HepG2 (cell line): ENCODE measurements around the gene LCN2. TPM values are rescaled to one million over a fixed set of nuclear protein-coding genes. Genes with fewer than 3 reads are reported as not detected.
A peak's percentile ranks its signal among the peaks of the same experiment; 100 is the strongest.

Experiments
- AHR ChIP-seq: IDR thresholded peaks from 2 replicates; pipeline ENCODE4 v1.6.1; 2018; ENCODE audit warnings: missing genetic modification reagents, missing compliant biosample characterization
- ARID5B ChIP-seq: IDR thresholded peaks from 2 replicates; pipeline ENCODE4 v1.4.0; 2020; ENCODE audit warnings: mild to moderate bottlenecking, missing genetic modification reagents
- MYPOP ChIP-seq: sonication (generic); formaldehyde crosslinking; IDR thresholded peaks from 2 replicates; pipeline ENCODE4 v1.8.1; 2023; ENCODE audit warnings: mild to moderate bottlenecking, moderate library complexity, missing genetic modification reagents
- SALL1 ChIP-seq: sonication (generic); formaldehyde crosslinking; IDR thresholded peaks from 2 replicates; pipeline ENCODE4 v1.8.0; 2022; ENCODE audit warnings: mild to moderate bottlenecking, missing genetic modification reagents
- SIN3B ChIP-seq: fragments of 150-350 bp; IDR thresholded peaks from 2 replicates; pipeline ENCODE4 v1.6.1; 2014; ENCODE audit warnings: low read length
- SPEN ChIP-seq: sonication (generic); formaldehyde crosslinking; IDR thresholded peaks from 2 replicates; pipeline ENCODE4 v1.5.1; 2020; ENCODE audit warnings: low read depth, mild to moderate bottlenecking, missing genetic modification reagents
- ZC3H13 ChIP-seq: sonication (generic); formaldehyde crosslinking; IDR thresholded peaks from 2 replicates; pipeline ENCODE4 v1.8.1; 2023; ENCODE audit warnings: mild to moderate bottlenecking, missing genetic modification reagents, moderate library complexity
- ZNF296 ChIP-seq: sonication (generic); formaldehyde crosslinking; conservative IDR thresholded peaks from 2 replicates; pipeline ENCODE4 v1.5.0; 2020; ENCODE audit warnings: mild to moderate bottlenecking, missing genetic modification reagents
- ZNF331 ChIP-seq: sonication (generic); formaldehyde crosslinking; IDR thresholded peaks from 2 replicates; pipeline ENCODE4 v1.4.0; 2020; ENCODE audit warnings: missing genetic modification reagents
- ZNF646 ChIP-seq: sonication (generic); formaldehyde crosslinking; IDR thresholded peaks from 2 replicates; pipeline ENCODE4 v1.9.0; 2021; ENCODE audit warnings: mild to moderate bottlenecking, missing genetic modification reagents
- polyA plus RNA-seq, 8 experiments: library from polyadenylated mRNA; depleted of rRNA in 3 of 8; stranded (reverse) in 7 of 8; unstranded in 1 of 8; fragments of >200 nt; fragmentation: Illumina TruSeq in 4 of 8; extraction: Trizol in 4 of 8; gene quantifications; 2 replicates each; pipeline versions ENCODE4 v1.2.1 to v1.2.3, GENCODE V29; 2011 to 2016; ENCODE audit warnings: low read depth in 4 of 8, missing spikeins in 1 of 8, mixed read lengths in 1 of 8; ENCODE audit not compliant: insufficient read depth in 1 of 8
- total RNA-seq, 5 experiments: library from RNA; depleted of rRNA; stranded (reverse); fragments of >200 nt; fragmentation: Illumina TruSeq; extraction: Trizol; gene quantifications; 2 replicates each; pipeline ENCODE4 v1.2.3, GENCODE V29; 2016; ENCODE audit warnings: low read depth in 1 of 5
- TF ChIP-seq, protein P1 (sequence below): sonication (generic); formaldehyde crosslinking; IDR thresholded peaks from 2 replicates; pipeline ENCODE4 v1.4.0; 2020; ENCODE audit warnings: mild to moderate bottlenecking, missing genetic modification reagents
- TF ChIP-seq, protein P2 (sequence below): IDR thresholded peaks from 2 replicates; pipeline ENCODE4 v1.6.1; 2012; ENCODE audit warnings: low read depth, low read length, improper control_type of control experiment

Gene LCN2
- total and polyA plus RNA-seq, 2 of the 13 experiments (the other 11 are each of a cell fraction or from before 2014, with no cell fraction given), result 0.38 to 1.4 TPM

GRCh38 chr9:128102861-128103588 is 46.2 kb upstream of the LCN2 start (continued):
- TF ChIP-seq ARID5B (CRISPR knock-in tag), result peak; percentile 98
- TF ChIP-seq SALL1 (CRISPR knock-in tag), result peak; percentile 98
- TF ChIP-seq SPEN, result peak; percentile 94
- no peak for TF ChIP-seq SIN3B
- TF ChIP-seq ZNF296, result peak; percentile 91
- peak; percentile 59; the same call in 1 of the 2 replicates for TF ChIP-seq AHR (CRISPR knock-in tag)
- TF ChIP-seq ZNF646, result no peak
- TF ChIP-seq ZNF331 (CRISPR knock-in tag), result peak; percentile 96
- TF ChIP-seq, protein P1, sequence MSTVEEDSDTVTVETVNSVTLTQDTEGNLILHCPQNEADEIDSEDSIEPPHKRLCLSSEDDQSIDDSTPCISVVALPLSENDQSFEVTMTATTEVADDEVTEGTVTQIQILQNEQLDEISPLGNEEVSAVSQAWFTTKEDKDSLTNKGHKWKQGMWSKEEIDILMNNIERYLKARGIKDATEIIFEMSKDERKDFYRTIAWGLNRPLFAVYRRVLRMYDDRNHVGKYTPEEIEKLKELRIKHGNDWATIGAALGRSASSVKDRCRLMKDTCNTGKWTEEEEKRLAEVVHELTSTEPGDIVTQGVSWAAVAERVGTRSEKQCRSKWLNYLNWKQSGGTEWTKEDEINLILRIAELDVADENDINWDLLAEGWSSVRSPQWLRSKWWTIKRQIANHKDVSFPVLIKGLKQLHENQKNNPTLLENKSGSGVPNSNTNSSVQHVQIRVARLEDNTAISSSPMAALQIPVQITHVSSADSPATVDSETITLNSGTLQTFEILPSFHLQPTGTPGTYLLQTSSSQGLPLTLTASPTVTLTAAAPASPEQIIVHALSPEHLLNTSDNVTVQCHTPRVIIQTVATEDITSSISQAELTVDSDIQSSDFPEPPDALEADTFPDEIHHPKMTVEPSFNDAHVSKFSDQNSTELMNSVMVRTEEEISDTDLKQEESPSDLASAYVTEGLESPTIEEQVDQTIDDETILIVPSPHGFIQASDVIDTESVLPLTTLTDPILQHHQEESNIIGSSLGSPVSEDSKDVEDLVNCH (CRISPR knock-in tag), result 0 out of 2 replicates have a peak, but pooled peaks have one; percentile 63
- peak; percentile 79; the same call in 1 of the 2 replicates for TF ChIP-seq MYPOP (CRISPR knock-in tag)
- peak; percentile 89 for TF ChIP-seq ZC3H13 (CRISPR knock-in tag)
- TF ChIP-seq, protein P2, sequence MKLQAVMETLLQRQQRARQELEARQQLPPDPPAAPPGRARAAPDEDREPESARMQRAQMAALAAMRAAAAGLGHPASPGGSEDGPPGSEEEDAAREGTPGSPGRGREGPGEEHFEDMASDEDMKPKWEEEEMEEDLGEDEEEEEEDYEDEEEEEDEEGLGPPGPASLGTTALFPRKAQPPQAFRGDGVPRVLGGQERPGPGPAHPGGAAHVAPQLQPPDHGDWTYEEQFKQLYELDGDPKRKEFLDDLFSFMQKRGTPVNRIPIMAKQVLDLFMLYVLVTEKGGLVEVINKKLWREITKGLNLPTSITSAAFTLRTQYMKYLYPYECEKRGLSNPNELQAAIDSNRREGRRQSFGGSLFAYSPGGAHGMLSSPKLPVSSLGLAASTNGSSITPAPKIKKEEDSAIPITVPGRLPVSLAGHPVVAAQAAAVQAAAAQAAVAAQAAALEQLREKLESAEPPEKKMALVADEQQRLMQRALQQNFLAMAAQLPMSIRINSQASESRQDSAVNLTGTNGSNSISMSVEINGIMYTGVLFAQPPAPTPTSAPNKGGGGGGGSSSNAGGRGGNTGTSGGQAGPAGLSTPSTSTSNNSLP, result 0 out of 2 replicates have a peak, but pooled peaks have one; percentile 41
